ENCODE measurements around the gene NOX4. TPM values are rescaled to one million over a fixed set of nuclear protein-coding genes. Genes with fewer than 3 reads are reported as not detected.
"Not testable (repeated sequence)": the region's sequence is repeated elsewhere in the genome, so short reads cannot be mapped to it uniquely, and the experiment has no call there.

The NOX4 gene
- total RNA-seq, 1 experiment from 2014 or later, result 0.69 TPM

DNA sequence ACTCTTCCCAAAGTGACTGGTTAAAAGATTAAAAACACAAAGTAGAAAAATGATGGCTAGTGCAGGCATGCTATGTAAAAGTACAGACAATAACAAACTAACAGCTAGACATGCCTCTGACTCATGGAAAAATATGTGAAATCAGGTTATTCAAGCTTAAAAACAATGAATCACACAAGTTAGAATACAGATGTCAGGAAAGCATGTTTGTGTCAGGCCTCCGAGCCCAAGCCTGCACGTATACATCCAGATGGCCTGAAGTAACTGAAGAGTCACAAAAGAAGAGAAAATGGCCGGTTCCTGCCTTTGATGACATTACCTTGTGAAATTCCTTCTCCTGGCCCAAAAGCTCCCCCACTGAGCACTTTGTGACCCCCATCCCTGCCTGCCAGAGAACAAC is 110.1 kb downstream of the NOX4 start:
- no peaks in the 10 kb centered on the region for H3K27me3 ChIP-seq (ENCODE audit: control insufficient read depth, insufficient read depth, low read length)
- no peaks in the 10 kb centered on the region for H3K36me3 ChIP-seq (replicated peaks; ENCODE audit: control insufficient read depth, insufficient read depth, low read length)
- H3K4me3 ChIP-seq (ENCODE audit: insufficient read depth, low read depth, low read length), result no peak overlapping the region
- DNase-seq, result no peak

GRCh38 chr11:89379976-89380771 is 111.0 kb downstream of the NOX4 start:
- not testable (repeated sequence) for DNase-seq; H3K36me3 ChIP-seq (replicated peaks; ENCODE audit: control insufficient read depth, insufficient read depth, low read length); H3K4me3 ChIP-seq (ENCODE audit: insufficient read depth, low read depth, low read length)

DNA sequence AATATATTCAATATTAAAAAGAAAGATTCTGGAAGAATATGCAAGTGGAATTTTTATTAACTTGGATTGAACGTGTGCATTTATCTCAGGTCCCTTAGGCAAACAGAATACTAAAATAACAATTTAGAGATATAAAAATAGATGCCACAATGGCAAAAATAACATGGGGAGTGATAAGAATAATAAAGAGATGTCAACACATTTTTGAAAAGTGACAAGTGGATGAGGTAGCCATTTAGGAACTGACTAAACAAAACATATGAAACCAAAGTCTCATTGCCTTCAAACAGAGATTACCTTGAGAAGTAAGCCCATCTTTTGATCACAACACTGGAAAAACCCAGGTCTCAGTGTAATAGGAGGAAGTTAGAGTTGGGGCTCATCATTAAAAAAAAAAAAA is 112.2 kb downstream of the NOX4 start:
- not testable (repeated sequence) for H3K4me3 ChIP-seq (ENCODE audit: insufficient read depth, low read depth, low read length); DNase-seq; H3K27me3 ChIP-seq (ENCODE audit: control insufficient read depth, insufficient read depth, low read length); H3K36me3 ChIP-seq (replicated peaks; ENCODE audit: control insufficient read depth, insufficient read depth, low read length)

More at GRCh38 chr11:89379976-89380771, 111.0 kb downstream of the NOX4 start:
- H3K27me3 ChIP-seq (ENCODE audit: control insufficient read depth, insufficient read depth, low read length), result not testable (repeated sequence)

DNA sequence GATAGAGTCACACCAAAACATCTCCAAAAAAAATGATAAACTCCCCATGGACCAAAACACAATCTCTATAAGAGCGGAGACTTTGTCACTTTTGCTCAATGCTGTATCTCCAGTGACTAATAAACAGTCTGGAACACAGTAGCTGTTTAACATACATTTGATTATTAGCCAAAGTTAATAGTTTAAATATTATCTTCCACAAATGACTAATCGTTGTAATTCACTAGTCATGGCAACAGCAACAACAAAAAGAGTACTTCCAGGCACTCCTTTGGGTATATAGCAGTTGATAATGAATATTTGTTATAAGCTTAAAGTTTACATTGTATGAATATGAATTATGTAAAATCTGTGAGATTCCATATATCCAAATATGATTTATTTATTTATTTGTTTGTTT is 121.8 kb downstream of the NOX4 start:
- not testable (repeated sequence) for H3K27me3 ChIP-seq (ENCODE audit: control insufficient read depth, insufficient read depth, low read length); H3K4me3 ChIP-seq (ENCODE audit: insufficient read depth, low read depth, low read length); H3K36me3 ChIP-seq (replicated peaks; ENCODE audit: control insufficient read depth, insufficient read depth, low read length); DNase-seq

DNA sequence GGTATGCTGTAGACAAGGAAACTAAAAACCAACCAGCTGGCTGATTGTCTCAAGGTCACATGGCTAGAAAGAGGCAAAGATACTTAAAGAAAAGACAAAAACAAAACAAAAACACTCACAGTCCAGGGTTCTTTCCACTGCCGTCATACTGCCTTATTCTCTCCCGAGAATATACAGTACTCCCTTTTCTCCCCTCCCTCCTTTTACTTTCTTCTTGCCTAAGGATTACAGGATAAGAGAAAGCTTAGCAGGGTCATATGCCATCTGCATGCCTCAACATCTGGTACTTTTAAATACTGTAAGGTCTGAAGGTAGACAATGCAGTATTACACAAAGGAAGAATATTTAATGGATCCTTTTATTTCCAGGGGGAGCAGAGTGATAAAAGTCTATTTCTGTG is 126.3 kb downstream of the NOX4 start:
- not testable (repeated sequence) for H3K36me3 ChIP-seq (replicated peaks; ENCODE audit: control insufficient read depth, insufficient read depth, low read length); H3K27me3 ChIP-seq (ENCODE audit: control insufficient read depth, insufficient read depth, low read length); DNase-seq; H3K4me3 ChIP-seq (ENCODE audit: insufficient read depth, low read depth, low read length)

GRCh38 chr11:89361734-89362133 is 129.4 kb downstream of the NOX4 start:
- DNase-seq, result no peak
- Histone ChIP-seq H3K27me3 (ENCODE audit: control insufficient read depth, insufficient read depth, low read length) (no peaks in the 10 kb centered on the region), H3K36me3 (replicated peaks; ENCODE audit: control insufficient read depth, insufficient read depth, low read length) (no peaks in the 10 kb centered on the region), H3K4me3 (ENCODE audit: insufficient read depth, low read depth, low read length) (no peak overlapping the region)

DNA sequence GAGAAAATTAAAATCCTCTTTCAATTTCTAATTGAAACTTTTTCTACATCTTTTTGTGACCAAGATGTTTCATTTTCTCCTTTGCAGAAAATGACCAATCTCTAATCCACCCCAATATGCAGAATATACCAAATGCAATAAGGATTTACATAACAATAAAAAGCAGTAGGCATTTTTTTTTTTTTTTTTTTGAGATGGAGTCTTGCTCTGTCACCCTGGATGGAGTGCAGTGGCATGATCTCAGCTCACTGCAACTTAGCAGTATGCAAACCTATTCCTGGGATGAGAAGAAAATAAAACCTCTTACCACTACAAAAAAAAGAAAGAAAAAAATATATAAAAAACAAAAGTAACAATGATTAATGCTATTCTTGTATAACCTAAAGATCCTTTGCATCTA is 132.0 kb downstream of the NOX4 start:
- not testable (repeated sequence) for H3K4me3 ChIP-seq (ENCODE audit: insufficient read depth, low read depth, low read length); H3K36me3 ChIP-seq (replicated peaks; ENCODE audit: control insufficient read depth, insufficient read depth, low read length); H3K27me3 ChIP-seq (ENCODE audit: control insufficient read depth, insufficient read depth, low read length); DNase-seq

DNA sequence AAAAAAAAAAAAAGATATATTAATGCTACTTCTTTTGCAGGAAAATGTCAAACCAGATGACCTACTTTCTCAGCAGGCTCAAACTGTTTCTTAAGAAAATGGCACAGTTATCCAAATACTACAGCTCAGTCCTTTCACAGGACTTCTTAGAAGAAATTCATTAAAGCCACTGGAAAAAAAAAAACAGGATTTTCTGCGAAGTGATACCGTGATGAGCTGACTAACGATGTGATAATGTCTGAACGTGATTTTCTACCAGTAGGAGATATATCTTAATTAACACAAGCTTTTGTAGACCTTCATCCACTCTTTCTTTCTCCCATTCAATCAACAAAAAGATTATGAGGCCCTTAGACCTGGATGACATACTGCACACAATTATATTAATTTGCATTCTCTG is 132.4 kb downstream of the NOX4 start:
- Histone ChIP-seq H3K4me3 (ENCODE audit: insufficient read depth, low read depth, low read length) (no peak overlapping the region), H3K27me3 (ENCODE audit: control insufficient read depth, insufficient read depth, low read length) (no peaks in the 10 kb centered on the region), H3K36me3 (replicated peaks; ENCODE audit: control insufficient read depth, insufficient read depth, low read length) (no peaks in the 10 kb centered on the region)
- no peak for DNase-seq

DNA sequence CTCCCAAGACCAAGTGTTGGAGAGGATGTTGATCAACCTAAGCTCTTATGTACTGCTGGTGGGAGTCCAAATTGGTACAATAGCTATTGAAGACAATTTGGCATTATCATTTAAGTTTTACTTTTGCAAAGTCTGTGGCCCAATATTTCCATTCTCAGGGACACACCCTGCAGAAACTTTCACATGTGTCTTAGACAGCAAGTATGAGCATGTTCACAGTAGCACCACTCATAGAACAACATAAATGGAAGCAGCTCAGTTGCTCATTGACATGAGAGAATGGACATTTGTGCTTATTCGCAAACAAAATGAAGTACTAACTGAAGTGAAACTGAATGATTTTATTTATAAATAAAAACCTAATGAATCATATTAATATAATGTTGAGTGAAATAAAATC is 135.5 kb downstream of the NOX4 start:
- no peaks in the 10 kb centered on the region for H3K36me3 ChIP-seq (replicated peaks; ENCODE audit: control insufficient read depth, insufficient read depth, low read length)
- no peak for DNase-seq
- H3K27me3 ChIP-seq (ENCODE audit: control insufficient read depth, insufficient read depth, low read length), result no peaks in the 10 kb centered on the region
- H3K4me3 ChIP-seq (ENCODE audit: insufficient read depth, low read depth, low read length), result no peak overlapping the region

- DNase-seq; H3K36me3 ChIP-seq (replicated peaks; ENCODE audit: control insufficient read depth, insufficient read depth, low read length); H3K27me3 ChIP-seq (ENCODE audit: control insufficient read depth, insufficient read depth, low read length); H3K4me3 ChIP-seq (ENCODE audit: insufficient read depth, low read depth, low read length): not testable (repeated sequence)
Observed at GRCh38 chr11:89354513-89354912, 136.7 kb downstream of the NOX4 start.

DNA sequence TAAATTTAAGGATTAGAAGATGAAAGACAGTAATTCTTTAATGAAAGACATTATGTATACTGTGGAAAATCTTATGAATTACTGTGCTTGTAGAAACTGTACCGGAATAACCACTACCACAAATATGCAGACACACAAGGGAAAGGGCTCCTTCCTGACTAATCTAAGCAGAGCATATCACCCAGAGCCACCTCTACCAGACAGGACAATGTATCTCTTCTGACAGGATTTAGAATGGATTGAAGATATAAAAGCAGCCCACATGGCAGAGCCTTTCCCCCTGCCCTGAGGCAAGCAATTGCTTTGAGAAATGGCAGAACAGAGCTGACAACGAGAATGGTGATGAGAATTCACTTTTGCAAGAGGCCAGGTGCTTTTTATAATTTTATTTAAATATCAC is 144.1 kb downstream of the NOX4 start:
- no peak for DNase-seq
- H3K27me3 ChIP-seq (ENCODE audit: control insufficient read depth, insufficient read depth, low read length), result no peaks in the 10 kb centered on the region

DNA sequence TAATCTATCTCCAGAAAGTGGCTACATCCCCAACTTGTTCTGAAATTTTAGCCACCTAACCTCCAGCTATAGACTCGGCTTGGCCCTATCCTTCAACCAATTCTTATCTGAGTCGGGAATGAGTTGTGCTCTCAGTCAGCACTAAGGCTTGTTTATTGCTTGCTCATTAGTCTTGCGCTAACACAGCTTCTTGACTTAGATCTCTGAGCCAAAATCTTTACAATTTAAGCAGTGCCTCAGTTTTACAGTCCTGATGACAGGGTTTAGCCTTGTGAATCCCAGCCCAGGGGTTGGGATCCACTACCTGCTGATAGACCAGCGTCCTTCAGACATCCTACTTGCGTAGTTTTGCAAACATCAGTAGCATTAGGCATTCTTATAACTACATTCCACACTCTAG is 144.6 kb downstream of the NOX4 start:
- Histone ChIP-seq H3K27me3 (ENCODE audit: control insufficient read depth, insufficient read depth, low read length) (no peaks in the 10 kb centered on the region), H3K36me3 (replicated peaks; ENCODE audit: control insufficient read depth, insufficient read depth, low read length) (no peaks in the 10 kb centered on the region), H3K4me3 (ENCODE audit: insufficient read depth, low read depth, low read length) (no peak overlapping the region)
- DNase-seq, result no peak

More for the DNA sequence above, 144.1 kb downstream of the NOX4 start:
- Histone ChIP-seq H3K4me3 (ENCODE audit: insufficient read depth, low read depth, low read length) (no peak overlapping the region), H3K36me3 (replicated peaks; ENCODE audit: control insufficient read depth, insufficient read depth, low read length) (no peaks in the 10 kb centered on the region)

DNA sequence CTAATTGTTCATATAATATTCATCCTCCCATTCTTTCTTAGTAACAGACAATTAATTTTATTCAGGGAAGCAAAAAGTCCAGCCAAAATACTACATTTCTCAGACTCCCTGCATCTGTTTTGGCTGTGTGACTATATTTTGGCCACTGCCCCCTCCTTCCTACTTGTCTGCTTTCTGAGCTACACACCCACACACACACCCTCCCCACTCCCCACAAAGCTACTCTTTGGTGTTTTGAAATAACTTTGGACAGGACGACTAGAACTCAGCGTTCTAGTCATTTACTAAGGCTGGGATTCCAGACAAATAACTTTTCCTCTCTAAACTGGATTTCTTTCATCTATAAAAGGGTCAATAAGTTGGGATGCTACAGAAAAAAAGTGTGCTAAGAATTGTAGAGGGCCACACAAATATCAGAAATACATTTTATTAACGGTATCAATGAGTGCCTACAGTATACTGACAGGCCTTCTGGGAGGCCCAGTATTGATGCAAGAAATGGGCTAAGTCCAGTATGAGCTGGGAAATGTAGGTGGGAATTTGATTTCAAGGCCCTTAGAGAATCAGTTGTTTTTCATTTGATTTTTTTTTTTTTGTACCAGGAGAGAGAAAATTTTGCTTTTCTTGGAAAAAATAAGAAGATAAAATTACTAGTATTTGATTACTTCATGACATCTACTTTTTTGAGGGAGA is 148.1 kb downstream of the NOX4 start:
- DNase-seq; H3K4me3 ChIP-seq (ENCODE audit: insufficient read depth, low read depth, low read length); H3K27me3 ChIP-seq (ENCODE audit: control insufficient read depth, insufficient read depth, low read length); H3K36me3 ChIP-seq (replicated peaks; ENCODE audit: control insufficient read depth, insufficient read depth, low read length): not testable (repeated sequence)

DNA sequence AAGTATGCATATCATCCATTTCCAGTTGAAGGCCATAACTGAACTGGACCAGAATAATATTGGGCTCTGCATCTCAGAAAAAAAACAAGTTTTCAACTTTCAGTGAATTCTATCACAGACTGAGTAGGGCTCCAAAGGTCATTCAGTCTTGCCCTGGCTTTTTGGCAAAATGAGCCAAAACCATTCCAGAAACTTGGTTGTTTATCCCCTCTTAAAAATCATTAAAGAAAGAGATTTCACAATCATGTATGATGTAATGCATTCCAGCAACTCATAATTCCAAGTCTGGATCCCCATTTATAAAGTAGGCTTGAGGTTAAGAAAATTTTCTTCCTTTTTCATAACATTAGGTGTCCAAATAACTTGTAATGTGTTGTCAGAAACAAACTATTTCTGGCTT is 150.7 kb downstream of the NOX4 start:
- not testable (repeated sequence) for H3K36me3 ChIP-seq (replicated peaks; ENCODE audit: control insufficient read depth, insufficient read depth, low read length); DNase-seq; H3K4me3 ChIP-seq (ENCODE audit: insufficient read depth, low read depth, low read length); H3K27me3 ChIP-seq (ENCODE audit: control insufficient read depth, insufficient read depth, low read length)

- not testable (repeated sequence) for DNase-seq; H3K4me3 ChIP-seq (ENCODE audit: insufficient read depth, low read depth, low read length); H3K27me3 ChIP-seq (ENCODE audit: control insufficient read depth, insufficient read depth, low read length); H3K36me3 ChIP-seq (replicated peaks; ENCODE audit: control insufficient read depth, insufficient read depth, low read length)
Observed at GRCh38 chr11:89338073-89338472, 153.1 kb downstream of the NOX4 start.

All from H7 (cell line).